IMR-90 (cell line): ENCODE results near the gene FKBP1B. TPM values are rescaled to one million over a fixed set of nuclear protein-coding genes. Genes with fewer than 3 reads are reported as not detected.
A peak's percentile ranks its signal among the peaks of the same experiment; 100 is the strongest.

Experiments used
- ATAC-seq: fragments of 200-7000 bp; cut with Tn5 transposase; 2 replicates; pipeline ENCODE4 v1.9.1; 2020; ENCODE audit warnings: low read depth, mild to moderate bottlenecking, moderate library complexity
- BruUV-seq: library from RNA; stranded (reverse); fragments of 400-500 nt; replicated peaks from 2 replicates; lab custom pipeline; 2021; lab: Mats Ljungman, UMichigan
- CTCF ChIA-PET: fragments of 300-600 bp; formaldehyde crosslinking; extraction: SDS; loops from one replicate; lab custom pipeline; 2021; ENCODE audit warnings: antibody characterized with exemption; lab: Yijun Ruan, JAX
- POLR2A ChIA-PET: fragments of 300-600 bp; sonication (Branson Sonifier 250); formaldehyde crosslinking; loops from one replicate; lab custom pipeline; 2022; ENCODE audit warnings: antibody characterized with exemption; ENCODE audit not compliant: unreplicated experiment; lab: Charles Lee
- DNase-seq: peaks from one replicate; pipeline ENCODE4 v3.0.0; 2013
- H2AFZ ChIP-seq: replicated peaks from 2 replicates; pipeline ENCODE3; 2013; ENCODE audit warnings: low read length, mild to moderate bottlenecking; ENCODE audit not compliant: poor library complexity
- H2AK5ac ChIP-seq: 2 replicates; pipeline ENCODE4 v1.6.1; 2013; ENCODE audit warnings: low read depth, low read length, inconsistent platforms
- H2AK9ac ChIP-seq: replicated peaks from 2 replicates; pipeline ENCODE3; 2013; ENCODE audit warnings: mild to moderate bottlenecking, low read depth, low read length, moderate library complexity; ENCODE audit not compliant: poor library complexity
- H2BK120ac ChIP-seq: 2 replicates; pipeline ENCODE4 v1.6.1; 2013; ENCODE audit warnings: low read depth, low read length, inconsistent platforms
- H2BK15ac ChIP-seq: 3 replicates; pipeline ENCODE4 v1.6.1; 2013; ENCODE audit warnings: low read depth, low read length, inconsistent platforms
- H2BK20ac ChIP-seq: 2 replicates; pipeline ENCODE4 v1.6.1; 2013; ENCODE audit warnings: low read depth, mild to moderate bottlenecking, inconsistent platforms, low read length, moderate library complexity
- H2BK5ac ChIP-seq: 2 replicates; pipeline ENCODE4 v1.6.1; 2013; ENCODE audit warnings: mild to moderate bottlenecking, low read depth, low read length, inconsistent platforms; ENCODE audit not compliant: poor library complexity, severe bottlenecking
- H3K14ac ChIP-seq: replicated peaks from 2 replicates; pipeline ENCODE4 v1.6.1; 2013; ENCODE audit warnings: low read depth, low read length, inconsistent platforms
- H3K18ac ChIP-seq: 2 replicates; pipeline ENCODE4 v1.6.1; 2013; ENCODE audit warnings: low read depth, low read length, control low read depth
- H3K23ac ChIP-seq: 2 replicates; pipeline ENCODE4 v1.6.1; 2013; ENCODE audit warnings: low read depth, low read length, inconsistent platforms
- H3K27ac ChIP-seq: 2 replicates; pipeline ENCODE4 v1.5.1; 2013; ENCODE audit warnings: mild to moderate bottlenecking, control low read depth, low read length; ENCODE audit not compliant: insufficient read depth
- H3K27me3 ChIP-seq: 2 replicates; pipeline ENCODE4 v1.6.1; 2013; ENCODE audit warnings: low read length; ENCODE audit not compliant: control insufficient read depth, insufficient read depth
- H3K36me3 ChIP-seq: 2 replicates; pipeline ENCODE4 v1.6.1; 2013; ENCODE audit warnings: low read length, mixed read lengths; ENCODE audit not compliant: control insufficient read depth, insufficient read depth
- H3K4ac ChIP-seq: 2 replicates; pipeline ENCODE4 v1.6.1; 2013; ENCODE audit warnings: low read depth, low read length, inconsistent platforms
- H3K4me1 ChIP-seq: 2 replicates; pipeline ENCODE4 v1.6.1; 2013; ENCODE audit warnings: low read length, mixed read lengths; ENCODE audit not compliant: control insufficient read depth, insufficient read depth
- H3K4me2 ChIP-seq: 2 replicates; pipeline ENCODE4 v1.6.1; 2013; ENCODE audit warnings: low read depth, mild to moderate bottlenecking, control low read depth, low read length, moderate library complexity
- H3K4me3 ChIP-seq: 2 replicates; pipeline ENCODE4 v1.5.1; 2013; ENCODE audit warnings: low read depth, mild to moderate bottlenecking, control low read depth, low read length, moderate library complexity; ENCODE audit not compliant: insufficient read depth
- H3K56ac ChIP-seq: 2 replicates; pipeline ENCODE4 v1.6.1; 2013; ENCODE audit warnings: low read length, inconsistent platforms; ENCODE audit not compliant: insufficient read depth; ENCODE audit errors: extremely low read depth
- H3K79me1 ChIP-seq, 2 experiments: 2 replicates each; pipeline ENCODE4 v1.6.1; 2013; ENCODE audit warnings: low read length in 2 of 2, inconsistent platforms in 1 of 2, low read depth in 1 of 2
- H3K9ac ChIP-seq: 2 replicates; pipeline ENCODE4 v1.6.1; 2013; ENCODE audit warnings: low read depth, low read length, control low read depth
- H3K9me1 ChIP-seq: 2 replicates; pipeline ENCODE4 v1.6.1; 2013; ENCODE audit warnings: low read length, inconsistent platforms; ENCODE audit not compliant: insufficient read depth
- H3K9me3 ChIP-seq: 2 replicates; pipeline ENCODE4 v1.6.1; 2013; ENCODE audit warnings: low read length; ENCODE audit not compliant: control insufficient read depth, insufficient read depth
- H4K20me1 ChIP-seq: 2 replicates; pipeline ENCODE4 v1.6.1; 2013; ENCODE audit warnings: low read length, inconsistent platforms; ENCODE audit not compliant: insufficient read depth
- H4K5ac ChIP-seq: 2 replicates; pipeline ENCODE4 v1.6.1; 2013; ENCODE audit warnings: mild to moderate bottlenecking, low read depth, low read length, control low read depth
- H4K8ac ChIP-seq, 2 experiments: 2 replicates each; pipeline ENCODE4 v1.6.1; 2013; ENCODE audit warnings: low read depth in 2 of 2, low read length in 2 of 2, control low read depth in 1 of 2, inconsistent platforms in 1 of 2
- H4K91ac ChIP-seq: 2 replicates; pipeline ENCODE4 v1.6.1; 2013; ENCODE audit warnings: low read depth, low read length, inconsistent platforms; ENCODE audit not compliant: insufficient read depth
- FOS ChIP-seq: fragments of 150-350 bp; IDR thresholded peaks from 2 replicates; pipeline ENCODE4 v1.6.1; 2016; ENCODE audit warnings: low read depth, low read length
- MAZ ChIP-seq: IDR thresholded peaks from 2 replicates; pipeline ENCODE4 v1.6.1; 2012; ENCODE audit warnings: low read depth, mild to moderate bottlenecking, low read length, improper control_type of control experiment, moderate library complexity, borderline replicate concordance
- SMC3 ChIP-seq: fragments of 150-350 bp; IDR thresholded peaks from 2 replicates; pipeline ENCODE4 v1.6.1; 2016; ENCODE audit warnings: low read depth, mild to moderate bottlenecking, antibody characterized with exemption, low read length, moderate library complexity
- WGBS, 2 experiments: methylation state at CpG; one replicate each; pipeline versions ENCODE4 v1.1.5 to v1.1.7; 2013; ENCODE audit warnings: missing lambda C conversion rate in 2 of 2; ENCODE audit not compliant: insufficient read length in 1 of 2; ENCODE audit errors: extremely low coverage in 2 of 2; 5-methylcytosine and 5-hydroxymethylcytosine counted together
- dilution Hi-C: fragments of 300-500 bp; cut with HindIII; formaldehyde crosslinking; loops from one replicate; pipeline ENCODE4 v1.14.3; 2018; ENCODE audit warnings: low sequenced_read_pairs; ENCODE audit not compliant: unreplicated experiment
- in situ Hi-C: fragments of 300-500 bp; cut with MboI; formaldehyde crosslinking; loops from 3 replicates; pipeline ENCODE4 v1.14.3; 2019; ENCODE audit warnings: low sequenced_read_pairs, inconsistent platforms, mixed read lengths
- intact Hi-C: fragments of 100-400 bp; cut with micrococcal nuclease; formaldehyde crosslinking; loops from 2 replicates; pipeline ENCODE4 v1.10.0; 2022
- polyA plus RNA-seq, 3 experiments: library from polyadenylated mRNA; depleted of rRNA; stranded (reverse); fragments of >200 nt; gene quantifications; 2 replicates each; pipeline ENCODE4 v1.2.3, GENCODE V29; 2012; ENCODE audit warnings: low replicate concordance in 1 of 3
- total RNA-seq: library from RNA; depleted of rRNA; stranded (reverse); fragments of >200 nt; gene quantifications from 2 replicates; pipeline ENCODE4 v1.2.3, GENCODE V29; 2012
- TF ChIP-seq, protein P1 (sequence below): fragments of 150-350 bp; IDR thresholded peaks from 2 replicates; pipeline ENCODE4 v1.6.1; 2017; ENCODE audit warnings: mild to moderate bottlenecking, antibody characterized with exemption, low read length, low read depth
- TF ChIP-seq, protein P2 (sequence below): conservative IDR thresholded peaks from 2 replicates; pipeline ENCODE4 v1.5.1; 2012; ENCODE audit warnings: mild to moderate bottlenecking, low read depth, low read length, improper control_type of control experiment

FKBP1B gene
- total and polyA plus RNA-seq, 2 of the 4 experiments (the other 2 are of a cell fraction) = 10.2 to 15.1 TPM

DNA sequence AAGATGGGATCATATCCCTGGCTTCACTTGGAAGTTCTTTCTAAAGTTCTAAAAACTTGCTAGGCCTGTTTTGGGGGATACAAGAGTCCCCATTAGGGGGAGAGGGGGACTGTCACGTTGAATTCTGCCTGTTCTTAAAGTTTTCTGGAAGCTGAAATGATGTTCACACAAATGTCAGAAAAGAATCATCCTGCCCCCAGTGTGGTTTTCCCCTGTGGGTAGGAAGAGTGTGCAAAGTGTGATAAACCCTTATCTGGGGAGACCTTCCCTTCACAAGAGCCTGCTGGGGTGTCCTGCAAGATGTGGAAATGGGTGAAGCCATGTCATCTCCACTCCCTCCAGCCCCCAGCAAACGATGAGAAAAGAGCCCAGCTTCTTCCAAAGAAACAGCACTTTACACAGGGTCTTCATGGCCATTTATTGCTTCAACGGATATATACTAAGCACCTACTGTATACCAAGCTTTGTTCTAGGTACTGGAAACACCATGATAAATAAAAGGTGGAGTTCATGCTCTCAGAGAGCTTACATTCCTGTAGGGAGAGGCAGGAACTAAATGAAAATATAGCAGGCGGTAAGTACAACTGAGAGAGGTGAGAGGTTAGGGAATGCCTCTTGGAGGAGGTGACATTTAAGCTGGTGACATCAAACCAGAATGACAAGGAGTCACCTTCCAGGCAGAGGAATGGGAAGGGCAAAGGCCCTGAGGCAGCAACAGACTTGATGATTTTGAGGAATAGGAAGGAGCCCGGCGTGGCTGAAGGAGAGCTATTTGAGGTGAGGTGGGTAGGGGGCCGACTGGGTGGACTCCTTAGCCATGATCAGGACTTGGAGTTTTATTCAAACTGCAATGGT lies 38.1 kb upstream of the FKBP1B start:
- DNase-seq (no peak), ATAC-seq (no peak)
- WGBS, 2 experiments = 71% methylated on average over 2 of the region's 7 CpGs; no CpG with 5 or more reads in 1 of the 2 experiments
- no peak overlapping the region for H2BK5ac ChIP-seq
- H3K4me1 ChIP-seq = peaks cover 9% of the 10 kb centered on the region
- no peak overlapping the region for H2AK9ac ChIP-seq
- in situ Hi-C loops = no loop called here
- no peak overlapping the region for H3K14ac ChIP-seq
- 0 out of 2 replicates have a peak overlapping the region, but pooled peaks have one; percentile 16 for H2BK20ac ChIP-seq
- no peaks in the 10 kb centered on the region for H3K9me3 ChIP-seq
- no peak overlapping the region for H2BK15ac ChIP-seq
- BruUV-seq = no TSS peak
- no peak overlapping the region for H3K9ac ChIP-seq
- no peak overlapping the region; the same call in 1 of the 2 replicates for H2AK5ac ChIP-seq
- TF ChIP-seq, protein P1, sequence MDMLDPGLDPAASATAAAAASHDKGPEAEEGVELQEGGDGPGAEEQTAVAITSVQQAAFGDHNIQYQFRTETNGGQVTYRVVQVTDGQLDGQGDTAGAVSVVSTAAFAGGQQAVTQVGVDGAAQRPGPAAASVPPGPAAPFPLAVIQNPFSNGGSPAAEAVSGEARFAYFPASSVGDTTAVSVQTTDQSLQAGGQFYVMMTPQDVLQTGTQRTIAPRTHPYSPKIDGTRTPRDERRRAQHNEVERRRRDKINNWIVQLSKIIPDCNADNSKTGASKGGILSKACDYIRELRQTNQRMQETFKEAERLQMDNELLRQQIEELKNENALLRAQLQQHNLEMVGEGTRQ = no peak
- TF ChIP-seq, protein P2, sequence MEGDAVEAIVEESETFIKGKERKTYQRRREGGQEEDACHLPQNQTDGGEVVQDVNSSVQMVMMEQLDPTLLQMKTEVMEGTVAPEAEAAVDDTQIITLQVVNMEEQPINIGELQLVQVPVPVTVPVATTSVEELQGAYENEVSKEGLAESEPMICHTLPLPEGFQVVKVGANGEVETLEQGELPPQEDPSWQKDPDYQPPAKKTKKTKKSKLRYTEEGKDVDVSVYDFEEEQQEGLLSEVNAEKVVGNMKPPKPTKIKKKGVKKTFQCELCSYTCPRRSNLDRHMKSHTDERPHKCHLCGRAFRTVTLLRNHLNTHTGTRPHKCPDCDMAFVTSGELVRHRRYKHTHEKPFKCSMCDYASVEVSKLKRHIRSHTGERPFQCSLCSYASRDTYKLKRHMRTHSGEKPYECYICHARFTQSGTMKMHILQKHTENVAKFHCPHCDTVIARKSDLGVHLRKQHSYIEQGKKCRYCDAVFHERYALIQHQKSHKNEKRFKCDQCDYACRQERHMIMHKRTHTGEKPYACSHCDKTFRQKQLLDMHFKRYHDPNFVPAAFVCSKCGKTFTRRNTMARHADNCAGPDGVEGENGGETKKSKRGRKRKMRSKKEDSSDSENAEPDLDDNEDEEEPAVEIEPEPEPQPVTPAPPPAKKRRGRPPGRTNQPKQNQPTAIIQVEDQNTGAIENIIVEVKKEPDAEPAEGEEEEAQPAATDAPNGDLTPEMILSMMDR = no peak
- no peak for TF ChIP-seq SMC3
- no peak for TF ChIP-seq FOS
- TF ChIP-seq MAZ = no peak
- CTCF ChIA-PET = no interaction called here
- no peak overlapping the region for H2BK120ac ChIP-seq
- H3K56ac ChIP-seq = no peak overlapping the region
- H3K4ac ChIP-seq = no peak overlapping the region; the same call in 1 of the 2 replicates
- no peaks in the 10 kb centered on the region for H3K36me3 ChIP-seq
- dilution Hi-C loops = no loop called here
- intact Hi-C loops = no loop called here
- H4K20me1 ChIP-seq = no peaks in the 10 kb centered on the region
- no peaks in the 10 kb centered on the region; a peak in 1 of 4 replicates for H3K79me1 ChIP-seq
- H3K4me2 ChIP-seq = no peak overlapping the region
- no peak overlapping the region; the same call in 1 of the 2 replicates for H4K91ac ChIP-seq
- H4K5ac ChIP-seq = no peak overlapping the region
- H3K9me1 ChIP-seq = peaks cover 15% of the 10 kb centered on the region
- H2AFZ ChIP-seq = no peak overlapping the region
- H3K23ac ChIP-seq = 0 out of 2 replicates have a peak overlapping the region, but pooled peaks have one; percentile 15
- H4K8ac ChIP-seq = no peak overlapping the region
- H3K4me3 ChIP-seq = no peak overlapping the region
- POLR2A ChIA-PET = no interaction called here
- no peak overlapping the region for H3K18ac ChIP-seq
- H3K27ac ChIP-seq = no peak overlapping the region
- peaks cover 8% of the 10 kb centered on the region for H3K27me3 ChIP-seq
